Right renal cortex interstitium (tissue), 3 donors: ENCODE results near the gene RWDD2A. TPM values are rescaled to one million over a fixed set of nuclear protein-coding genes. Genes with fewer than 3 reads are reported as not detected.
A peak's percentile ranks its signal among the peaks of the same experiment; 100 is the strongest.

Source experiments
- DNase-seq, 3 donors: peaks; one replicate each; pipeline ENCODE4 v3.0.0-alpha.2; 2013; ENCODE audit warnings: low read depth in 3 of 3, low spot score in 2 of 3
- polyA plus RNA-seq, 3 donors: library from polyadenylated mRNA; unstranded; fragments of 120-200 nt; gene quantifications; one replicate each; pipeline ENCODE4 v1.2.1, GENCODE V29; 2013; ENCODE audit not compliant: insufficient read length in 3 of 3

RWDD2A gene
- polyA plus RNA-seq, 3 donors: 7.5 to 7.9 (median 7.8) TPM

DNA sequence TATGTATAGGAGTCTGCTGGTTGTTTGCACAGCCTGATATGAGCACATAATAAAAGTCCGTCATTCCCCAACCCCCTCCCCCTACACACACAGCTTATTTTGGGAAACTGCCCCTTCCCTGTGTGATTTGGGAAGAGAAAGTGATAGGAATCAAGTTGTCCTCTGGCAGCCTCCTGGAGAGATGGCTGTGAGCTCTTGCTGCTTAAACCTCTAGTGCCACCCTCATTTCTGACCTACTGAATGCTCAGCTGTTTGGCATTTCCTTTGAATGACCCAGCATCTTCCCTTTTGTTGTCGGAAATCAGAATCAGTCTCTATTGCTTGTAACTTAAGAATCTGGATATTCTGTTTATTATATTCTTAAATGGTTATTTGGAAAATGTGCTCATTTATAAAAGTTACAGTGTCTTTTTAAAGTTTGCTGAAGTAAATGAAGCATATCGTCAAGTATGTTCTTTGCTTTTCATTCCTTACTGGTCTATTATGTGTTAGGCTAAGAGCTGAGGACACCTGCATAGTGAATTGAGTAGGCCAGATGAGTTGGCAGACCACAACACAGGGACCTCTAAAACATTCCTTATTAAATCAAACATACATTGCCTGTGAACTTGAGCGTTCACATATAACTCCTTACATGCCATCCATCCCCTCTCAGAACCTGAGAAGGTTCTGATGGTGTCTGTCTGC is 5.5 kb downstream of the RWDD2A start:
- no peak for DNase-seq

DNA sequence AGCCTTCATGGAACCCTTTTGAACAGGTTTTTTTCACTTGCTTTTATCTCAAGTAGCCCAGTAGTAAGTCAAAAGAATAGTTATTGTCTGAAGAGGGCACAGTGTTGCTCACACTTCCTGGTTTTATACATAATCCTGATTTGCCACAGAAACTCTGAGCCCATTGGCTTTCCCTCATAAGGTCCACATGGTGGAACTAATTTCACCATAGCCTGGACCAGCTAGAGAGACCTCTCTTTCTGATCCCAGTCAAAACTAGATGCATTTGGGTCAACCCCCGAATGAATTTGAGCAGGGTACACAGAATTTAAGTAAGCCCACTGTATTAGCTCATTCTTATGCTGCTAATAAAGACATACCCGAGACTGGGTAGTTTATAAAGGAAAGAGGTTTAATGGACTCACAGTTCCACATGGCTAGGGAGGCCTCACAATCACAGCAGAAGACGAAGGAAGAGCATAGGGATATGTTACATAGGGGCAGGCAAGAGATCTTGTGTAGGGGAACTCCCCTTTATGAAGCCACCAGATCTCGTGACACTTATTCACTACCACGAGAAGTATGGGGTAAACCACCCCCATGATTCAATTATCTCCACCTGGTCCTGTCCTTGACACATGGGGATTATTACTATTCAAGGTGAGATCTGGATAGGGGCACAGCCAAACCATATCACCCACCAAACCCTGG is 6.2 kb downstream of the RWDD2A start:
- DNase-seq: no peak

DNA sequence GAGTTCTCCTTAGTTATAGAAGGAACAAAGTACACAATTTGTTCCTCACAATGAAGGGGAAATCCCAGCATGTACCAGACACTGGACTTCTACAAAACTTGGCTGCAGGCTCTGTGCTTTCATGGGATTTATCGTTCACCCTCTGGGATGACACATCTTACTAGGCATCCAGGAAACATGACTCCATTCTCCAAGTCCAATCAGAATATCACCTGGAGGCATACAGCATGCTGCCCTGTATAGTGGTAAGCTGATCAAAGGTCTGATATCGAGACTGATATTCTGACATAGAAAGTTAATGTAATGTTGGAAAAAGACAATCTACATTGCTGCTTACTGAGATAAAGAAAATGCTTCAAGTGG is 6.7 kb downstream of the RWDD2A start:
- DNase-seq: no peak

DNA sequence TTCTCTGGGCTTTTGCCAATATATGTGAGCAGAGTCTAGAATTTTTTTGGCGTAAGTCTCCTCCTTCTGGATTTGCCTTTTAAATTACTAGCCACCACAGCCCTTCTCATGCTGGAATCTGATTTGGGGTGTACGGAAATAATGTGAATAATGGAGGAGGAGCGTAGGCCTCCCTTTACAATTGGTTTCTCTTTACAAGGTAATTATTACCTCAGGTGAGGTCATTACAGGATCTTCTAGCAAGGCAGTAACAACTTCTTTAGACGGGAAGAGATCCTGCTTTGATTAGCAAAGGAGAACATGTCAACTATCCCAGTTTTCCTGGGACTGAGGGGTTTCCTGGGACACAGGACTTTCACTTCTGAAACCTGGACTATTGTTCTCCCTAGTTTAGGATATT is 8.9 kb downstream of the RWDD2A start:
- no peak for DNase-seq

DNA sequence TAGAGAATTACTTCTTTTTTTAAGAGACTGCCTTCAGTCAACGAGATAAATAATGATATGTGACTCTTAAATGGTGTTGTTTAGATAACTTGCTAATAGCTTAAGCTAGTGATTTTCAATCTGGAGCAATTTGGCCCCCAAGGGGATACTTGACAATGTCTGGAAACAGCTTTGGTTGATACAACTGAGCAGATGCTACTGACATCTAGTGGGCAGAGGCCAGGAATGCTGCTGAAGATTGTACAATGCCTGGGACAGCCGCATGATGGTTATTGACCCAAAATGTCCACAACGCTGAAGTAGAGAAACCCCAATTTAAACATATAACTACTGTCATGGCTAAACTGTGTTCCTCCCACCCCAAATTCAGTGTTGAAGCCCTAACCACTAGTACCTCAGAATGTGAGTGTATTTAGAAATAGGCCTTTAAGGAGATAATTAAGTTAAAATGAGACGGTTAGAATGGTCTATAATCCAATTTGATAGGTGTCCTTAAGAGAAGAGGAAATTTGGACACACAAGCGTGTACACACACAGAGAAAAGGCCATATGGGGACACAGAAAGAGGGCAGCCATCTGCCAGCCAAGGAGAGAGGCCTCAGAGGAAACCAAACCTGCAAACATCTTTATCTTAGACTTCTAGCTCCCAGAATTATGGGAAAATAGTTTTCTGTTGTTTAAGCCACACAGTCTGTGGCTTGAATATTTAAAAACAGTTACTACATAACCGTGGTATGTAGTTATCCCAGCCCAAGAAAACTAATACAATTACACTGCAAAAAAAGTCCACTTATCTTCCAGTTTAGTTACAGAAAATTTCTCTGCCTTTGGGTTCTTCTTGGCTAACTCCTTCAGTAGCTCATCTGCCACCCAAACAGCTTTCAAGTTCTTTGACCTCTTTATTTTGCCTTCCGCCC is 22.2 kb downstream of the RWDD2A start:
- peak in 1 of 3 donors; percentile 41 for DNase-seq

DNA sequence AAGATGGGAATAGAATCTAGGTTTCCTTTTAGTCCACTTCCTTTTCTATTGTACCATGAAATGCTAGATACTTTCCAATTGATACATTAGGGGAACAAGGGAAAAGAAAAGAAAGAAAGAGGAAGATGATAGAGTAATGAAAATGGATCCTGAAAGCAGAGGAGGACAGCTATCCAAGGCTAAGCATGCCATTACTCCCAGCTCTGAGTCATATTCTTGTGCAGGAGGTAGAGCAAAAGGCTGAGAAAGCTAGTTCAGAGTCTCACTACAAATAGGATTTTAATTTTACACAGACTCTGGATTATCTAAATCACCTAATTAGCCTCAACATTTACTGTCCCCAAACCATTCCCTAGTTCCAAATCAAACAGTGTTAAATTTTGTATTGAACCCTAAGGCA is 23.6 kb downstream of the RWDD2A start:
- DNase-seq: no peak

DNA sequence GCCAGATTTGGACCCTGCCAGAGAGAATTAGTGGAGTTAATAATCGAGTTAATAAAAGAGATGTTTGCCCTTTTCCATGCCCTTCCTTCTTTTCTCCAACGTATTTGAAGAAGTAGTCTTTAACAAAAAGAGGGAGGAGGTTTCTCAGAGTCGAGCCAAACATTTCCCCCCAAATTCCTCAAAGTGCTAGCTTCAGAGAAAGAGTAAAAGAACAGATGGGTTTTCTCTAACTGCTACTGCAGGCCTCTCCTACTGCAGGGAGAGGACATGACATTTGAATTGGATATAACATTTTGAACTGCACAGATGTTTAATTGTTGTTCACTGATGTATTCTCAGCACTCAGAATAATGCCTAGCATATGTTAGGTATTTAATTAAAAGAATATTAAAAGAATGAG is 25.5 kb downstream of the RWDD2A start:
- peak in 1 of 3 donors; percentile 12 for DNase-seq

DNA sequence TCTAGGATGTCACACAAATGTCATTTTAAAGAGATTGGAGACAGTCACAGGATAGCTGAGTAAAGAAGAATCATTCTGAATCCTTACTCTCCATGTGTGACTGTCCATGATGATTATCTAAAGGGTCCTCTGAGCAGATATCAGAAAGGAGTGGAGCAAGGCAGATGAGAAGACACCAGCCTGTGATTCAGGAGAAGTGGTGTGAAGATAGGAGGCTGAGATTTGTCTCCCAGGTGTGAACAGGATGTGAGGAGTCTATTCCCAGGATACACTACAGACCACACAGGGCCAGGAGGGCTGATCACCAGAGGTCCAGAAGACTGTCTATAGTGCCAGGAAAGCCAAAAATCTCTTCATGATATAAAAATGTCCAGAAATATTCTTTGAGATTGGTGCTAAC is 27.0 kb downstream of the RWDD2A start:
- DNase-seq: no peak

DNA sequence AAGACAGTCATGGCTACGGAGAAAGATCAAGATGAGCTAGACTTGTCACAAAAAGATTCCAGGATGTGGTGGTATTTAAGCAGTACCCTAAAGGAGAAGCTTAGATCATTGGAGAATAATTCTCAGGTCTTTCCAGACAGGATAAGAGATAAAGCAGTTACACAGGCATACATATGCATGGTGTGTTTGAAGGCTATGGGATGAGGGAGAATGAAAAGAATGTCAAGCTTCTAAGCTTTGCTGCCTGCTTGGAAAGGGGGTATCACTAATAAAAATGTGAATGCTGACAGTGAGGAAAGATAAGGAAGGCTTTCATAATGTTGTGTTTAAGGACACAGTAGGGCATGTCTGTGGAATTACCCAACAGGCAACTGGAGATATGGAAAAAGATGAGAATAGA is 28.1 kb downstream of the RWDD2A start:
- DNase-seq: no peak

DNA sequence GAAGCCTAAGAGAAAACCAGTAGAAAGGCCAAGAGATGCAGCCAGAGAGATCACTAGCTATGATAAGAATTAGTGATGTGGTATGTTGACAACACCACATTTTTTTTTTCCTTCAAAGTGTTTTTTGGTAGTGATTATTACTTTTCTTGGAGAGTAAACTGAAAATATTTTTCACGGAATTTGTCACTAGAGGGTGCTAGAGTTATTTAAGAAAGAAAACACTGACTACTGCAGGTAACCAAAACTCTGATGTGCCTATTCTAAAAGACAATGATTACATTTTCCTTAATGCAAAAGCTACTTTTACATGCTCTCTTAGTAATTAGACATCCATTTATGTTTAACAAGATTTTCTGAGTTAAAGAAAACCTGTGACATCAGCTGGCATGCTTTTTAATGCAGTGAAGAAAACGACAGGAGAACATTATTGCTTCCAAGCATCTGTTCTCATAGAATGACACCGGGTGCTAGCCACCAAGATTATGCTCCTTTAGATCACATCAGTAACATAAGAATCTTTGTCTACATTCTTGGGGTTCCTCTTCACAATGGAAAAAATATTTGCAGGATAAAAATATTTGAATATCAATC is 28.8 kb downstream of the RWDD2A start:
- DNase-seq: peak in 1 of 3 donors; percentile 38

DNA sequence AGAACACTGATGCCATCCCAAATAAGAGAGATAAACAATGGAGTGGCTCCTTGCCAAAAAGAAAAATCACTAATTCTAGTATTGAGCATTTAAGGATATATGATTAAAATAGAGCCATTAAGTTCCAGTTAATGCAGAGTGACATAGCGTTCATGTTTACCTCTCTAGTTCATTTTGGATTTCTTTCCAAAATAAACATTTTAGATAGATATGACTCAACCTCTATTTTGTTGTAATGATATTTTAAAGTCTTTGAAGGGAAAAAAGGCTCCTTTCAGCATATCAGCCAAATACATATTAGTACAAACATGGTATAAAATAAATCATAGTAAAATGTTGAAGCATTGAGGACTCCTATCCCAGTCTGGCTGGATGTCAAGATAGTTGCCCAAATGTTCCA is 33.4 kb downstream of the RWDD2A start:
- no peak for DNase-seq

DNA sequence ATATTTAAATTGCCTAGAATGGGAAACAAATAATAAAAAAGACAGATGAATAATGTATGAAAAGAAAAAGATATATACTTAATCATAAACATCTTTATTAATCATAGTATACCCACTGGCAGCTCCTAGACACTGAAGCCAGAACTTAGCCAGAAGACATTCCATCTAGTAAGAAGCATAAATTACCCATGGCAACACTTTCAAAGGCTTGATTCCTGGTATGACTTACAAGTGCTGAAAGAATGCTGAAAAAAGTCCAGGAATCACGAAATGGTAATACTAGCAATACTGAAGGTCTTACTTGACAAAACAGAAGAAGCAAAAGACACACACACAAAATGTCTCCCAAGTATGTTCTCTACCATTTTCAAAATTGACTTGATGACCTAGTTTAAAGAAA is 38.0 kb downstream of the RWDD2A start:
- no peak for DNase-seq

DNA sequence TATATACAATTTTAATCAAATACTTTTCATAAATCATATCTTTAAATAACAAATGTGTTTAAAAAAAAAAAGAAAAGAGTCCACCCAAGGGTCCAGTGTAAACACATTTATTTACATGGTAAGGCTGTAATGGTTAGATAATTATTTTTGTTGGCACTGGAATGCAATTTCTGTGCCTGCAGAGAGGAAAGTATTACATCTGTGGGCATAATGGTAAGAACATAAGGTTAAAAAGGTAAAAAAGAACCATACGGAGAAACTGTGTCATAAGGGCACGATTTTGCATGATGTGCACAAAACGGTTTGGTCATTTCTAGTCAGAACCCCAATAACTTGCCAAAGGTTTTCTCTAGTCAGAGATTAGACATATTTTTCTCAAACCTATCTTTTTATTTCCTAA is 54.3 kb downstream of the RWDD2A start:
- DNase-seq: no peak

Other genes starting within 250 kb of the RWDD2A start
- gene UBE3D, start 127.5 kb upstream of the RWDD2A start, polyA plus RNA-seq: 10 to 100 TPM in 1 of 3 donors, 1 to 10 TPM in 2; 8.0 to 10.3 (median 9.2) TPM
- gene DOP1A, start 125.7 kb upstream of the RWDD2A start, polyA plus RNA-seq: 10 to 100 TPM; 32.5 to 43.1 (median 32.9) TPM
- 10 to 100 TPM; 44.5 to 46.9 (median 46.5) TPM for gene PGM3, start 92 bp upstream of the RWDD2A start, polyA plus RNA-seq
- gene ME1, start 237.7 kb downstream of the RWDD2A start, polyA plus RNA-seq: 1 to 10 TPM; 2.1 to 3.1 (median 2.4) TPM